Amniotic stem cell (primary cell): ENCODE data around the gene PAPLN.

ENCODE experiments used
- DNase-seq: peaks from one replicate; lab custom pipeline; 2025; lab: John Stamatoyannopoulos, UW

PAPLN gene

GRCh38 chr14:73231981-73232851, 5.1 kb upstream of the PAPLN start:
- DNase-seq, result no peak

DNA sequence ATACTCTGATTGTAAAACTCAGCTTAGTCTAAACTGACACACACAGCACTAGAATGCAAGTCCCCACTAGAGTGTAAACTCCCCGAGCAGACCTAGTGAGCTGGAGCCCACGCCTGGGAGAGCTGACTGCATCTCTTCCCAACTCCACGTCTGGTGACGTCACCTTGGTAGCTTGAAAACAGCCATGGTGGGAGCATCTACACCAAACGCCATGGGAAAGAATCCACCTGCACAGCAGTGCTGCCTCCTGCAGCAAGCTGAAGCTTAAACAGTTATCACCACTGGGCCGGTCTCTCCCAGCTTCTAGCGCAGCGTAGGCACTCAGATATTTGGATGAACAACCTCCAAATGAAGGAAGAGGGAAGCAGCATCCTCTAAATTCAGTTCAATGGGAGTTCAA, 4.3 kb upstream of the PAPLN start:
- no peak for DNase-seq

GRCh38 chr14:73233564-73233963, 3.7 kb upstream of the PAPLN start:
- no peak for DNase-seq

- DNase-seq, result no peak
Measured at GRCh38 chr14:73234029-73234428, 3.3 kb upstream of the PAPLN start.

DNA sequence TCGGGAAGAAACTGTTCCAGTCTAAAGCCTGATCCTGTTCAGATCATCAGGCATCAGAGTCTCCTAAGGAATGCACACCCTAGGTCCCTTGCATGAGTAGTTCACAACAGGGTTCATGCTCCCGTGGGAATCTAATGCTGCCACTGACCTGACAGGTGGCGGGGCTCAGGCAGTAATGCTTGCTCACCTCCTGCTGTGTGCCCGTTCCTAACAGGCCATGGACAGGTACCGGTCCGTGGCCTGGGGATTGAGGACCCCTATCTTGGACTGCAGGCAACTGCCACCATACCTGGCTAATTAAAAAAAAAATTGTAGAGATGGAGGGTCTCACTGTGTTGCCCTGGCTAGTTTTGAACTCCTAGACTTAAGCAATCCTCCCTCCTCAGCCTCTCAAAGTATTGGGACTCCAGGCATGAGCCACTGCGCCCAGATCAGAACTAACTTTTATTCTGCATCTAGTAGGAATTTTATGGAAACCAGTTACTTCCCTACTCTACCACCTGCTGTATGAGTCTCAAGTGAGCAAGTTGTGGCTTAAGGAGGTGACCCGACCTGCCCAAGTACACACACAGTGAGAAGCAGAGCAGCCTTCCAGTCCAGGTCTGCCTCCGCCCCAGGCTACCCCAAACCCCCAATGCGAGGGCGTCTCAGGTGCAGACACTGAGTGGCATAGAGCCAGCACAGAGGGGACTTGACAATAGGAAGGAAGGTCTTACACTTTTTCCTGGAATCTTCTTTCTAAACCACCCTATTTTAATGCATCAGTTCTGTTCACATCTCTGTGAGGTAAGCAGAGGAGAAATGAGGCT, 2.5 kb upstream of the PAPLN start:
- no peak for DNase-seq

- DNase-seq, result no peak
Measured at GRCh38 chr14:73235531-73236155, 1.7 kb upstream of the PAPLN start.

- DNase-seq, result no peak
Measured at GRCh38 chr14:73236157-73236556, 1.1 kb upstream of the PAPLN start.

GRCh38 chr14:73236752-73237218, 521 bp upstream of the PAPLN start:
- no peak for DNase-seq

DNA sequence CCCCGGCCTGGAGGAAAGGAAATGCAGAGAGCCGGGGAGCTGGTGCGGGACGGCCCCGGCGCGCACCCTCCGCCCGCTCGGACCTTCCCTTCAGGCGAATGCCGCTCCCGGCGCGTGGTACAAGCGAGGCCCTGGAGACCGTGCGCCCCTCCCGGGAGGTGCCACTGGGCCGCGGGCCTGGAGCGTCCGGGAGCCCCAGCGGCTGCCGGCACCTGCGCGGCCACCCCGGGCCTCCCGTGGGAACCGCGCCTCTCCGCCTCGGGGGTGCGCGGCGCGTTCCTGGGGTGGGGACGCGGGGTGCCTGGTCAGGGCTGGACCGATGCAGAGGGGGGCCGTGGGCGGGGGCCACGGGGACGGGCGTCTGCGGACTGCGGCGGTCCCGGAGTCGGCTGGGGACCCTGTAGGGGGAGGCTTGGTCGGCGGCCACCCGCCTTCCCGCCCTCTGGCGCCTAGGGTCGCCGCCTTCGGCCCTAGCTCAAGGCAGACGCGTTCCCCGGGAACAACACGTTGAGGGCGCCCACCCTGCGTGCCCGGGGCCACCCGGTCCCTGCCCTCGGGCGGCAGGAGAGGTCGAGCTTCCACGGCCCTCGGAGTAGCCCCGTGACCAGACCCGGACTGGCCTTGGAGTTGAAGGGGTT, 599 bp downstream of the PAPLN start:
- DNase-seq, result no peak

GRCh38 chr14:73238424-73238852, 1.1 kb downstream of the PAPLN start:
- peak; percentile 8 for DNase-seq

DNA sequence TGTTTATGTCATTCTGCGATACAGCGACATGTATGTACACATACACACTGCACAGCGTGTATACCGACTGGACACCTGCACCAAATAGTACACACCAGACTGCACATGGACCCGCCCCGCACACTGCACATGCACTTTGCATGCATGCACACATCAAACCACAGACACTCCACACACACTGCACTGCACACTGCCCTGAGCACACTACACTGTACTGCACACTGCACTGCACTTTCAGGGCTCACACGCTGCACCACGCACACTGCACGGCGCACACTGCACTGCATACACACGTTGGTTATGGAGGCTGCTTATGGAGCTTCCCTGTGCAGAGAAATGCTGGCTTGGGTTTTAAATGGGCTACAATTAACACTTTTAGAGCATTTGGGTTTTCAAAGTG, 1.6 kb downstream of the PAPLN start:
- no peak for DNase-seq

DNA sequence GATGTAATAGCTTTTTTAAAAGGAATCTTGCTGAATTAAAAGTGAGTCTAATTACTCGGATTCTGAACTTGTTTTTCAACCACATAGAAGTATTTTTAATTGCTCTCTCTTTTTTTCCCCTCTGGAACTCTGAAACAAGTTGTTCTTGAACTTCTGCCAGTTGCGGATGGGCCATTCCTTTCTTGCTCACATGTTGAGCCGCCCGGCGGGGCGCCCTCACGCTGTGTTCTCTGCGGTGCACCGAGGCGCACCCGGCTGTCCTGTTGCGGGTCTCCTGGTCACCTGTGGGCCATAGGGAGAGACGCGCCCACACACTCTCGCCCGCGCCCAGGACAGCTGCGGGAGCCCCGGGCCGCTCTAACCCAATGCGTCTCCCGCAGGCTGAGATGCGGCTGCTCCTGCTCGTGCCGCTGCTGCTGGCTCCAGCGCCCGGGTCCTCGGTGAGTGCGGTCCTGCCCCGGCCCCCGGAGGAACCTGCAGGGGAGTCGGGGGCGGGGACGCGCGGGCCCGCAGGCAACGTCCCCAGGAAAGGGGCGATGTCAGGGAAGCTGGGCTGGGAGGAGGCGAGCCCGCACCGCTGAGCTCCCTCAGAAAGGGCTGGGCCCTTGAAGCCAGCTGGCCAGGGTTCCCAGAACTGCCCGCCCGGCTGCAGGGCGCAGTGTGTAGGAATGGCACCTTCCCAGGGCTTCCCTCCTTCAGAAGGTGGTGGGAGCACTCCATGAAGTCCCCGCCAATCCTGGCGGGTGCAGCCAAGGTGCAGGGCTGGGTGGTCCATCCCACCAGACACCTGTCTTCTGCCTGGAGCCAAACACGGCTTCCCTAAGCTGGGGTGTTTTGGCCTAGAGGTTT, 2.3 kb downstream of the PAPLN start:
- peak; percentile 2 for DNase-seq

GRCh38 chr14:73240816-73241480, 3.6 kb downstream of the PAPLN start:
- DNase-seq, result no peak

- no peak for DNase-seq
Measured at GRCh38 chr14:73241481-73242165, 4.3 kb downstream of the PAPLN start.

DNA sequence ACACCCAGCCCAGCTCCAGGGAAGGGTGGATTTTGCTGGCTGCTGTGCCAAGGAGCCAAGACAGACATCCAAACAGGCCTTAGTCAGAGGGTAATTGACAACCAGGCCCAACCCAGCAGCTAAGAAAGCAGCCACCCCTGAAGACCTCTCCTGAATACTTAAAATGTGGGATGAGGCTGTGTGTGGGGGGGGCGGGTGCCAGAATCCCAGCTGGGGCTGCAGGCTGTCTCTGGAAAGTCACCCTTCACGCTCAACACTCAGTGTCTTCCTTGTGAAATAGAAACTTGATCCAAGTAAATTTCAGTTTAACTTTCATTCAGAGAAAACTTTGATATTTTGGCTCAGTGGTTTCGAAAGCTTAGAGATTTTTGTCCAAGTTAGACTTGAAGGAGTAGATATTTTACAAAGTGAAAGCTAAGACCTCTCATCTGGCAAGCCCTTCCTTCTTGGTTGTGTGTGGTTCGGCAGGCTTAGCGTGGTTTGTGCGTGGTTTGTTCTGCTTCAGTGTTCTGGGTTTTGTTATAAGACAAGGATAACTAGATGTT, 5.1 kb downstream of the PAPLN start:
- DNase-seq, result no peak

- no peak for DNase-seq
Measured at GRCh38 chr14:73243341-73243740, 6.0 kb downstream of the PAPLN start.

DNA sequence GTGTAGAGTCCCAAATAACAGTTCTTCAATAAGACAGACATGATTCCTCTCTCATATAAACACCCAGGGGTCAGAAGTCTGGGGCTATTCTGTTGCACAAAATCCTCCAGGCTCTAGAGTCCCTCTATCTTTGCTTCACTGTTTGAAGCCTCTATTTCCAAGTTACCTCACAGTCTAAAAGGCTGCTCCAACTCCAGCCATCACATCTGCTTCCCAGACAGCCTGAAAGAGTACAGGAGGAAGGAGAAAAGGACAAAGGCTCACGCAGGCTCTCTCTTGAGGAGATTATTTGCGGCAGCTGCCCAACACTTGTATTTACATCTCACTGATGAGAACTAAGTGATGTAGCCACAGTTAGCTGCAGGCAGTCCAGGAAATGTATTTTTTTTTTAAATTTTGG, 6.4 kb downstream of the PAPLN start:
- DNase-seq, result no peak

GRCh38 chr14:73244541-73245290, 7.4 kb downstream of the PAPLN start:
- DNase-seq, result no peak
